GM21786 (cell line): ENCODE data around the gene TCF7L2.

Source experiments
- ATAC-seq: cut with Tn5 transposase; IDR thresholded peaks from one replicate; pipeline ENCODE4 v1.9.1; 2021; ENCODE audit not compliant: unreplicated experiment

Gene TCF7L2

GRCh38 chr10:112946649-112947048 is 3.4 kb upstream of the TCF7L2 start:
- ATAC-seq: no peak

DNA sequence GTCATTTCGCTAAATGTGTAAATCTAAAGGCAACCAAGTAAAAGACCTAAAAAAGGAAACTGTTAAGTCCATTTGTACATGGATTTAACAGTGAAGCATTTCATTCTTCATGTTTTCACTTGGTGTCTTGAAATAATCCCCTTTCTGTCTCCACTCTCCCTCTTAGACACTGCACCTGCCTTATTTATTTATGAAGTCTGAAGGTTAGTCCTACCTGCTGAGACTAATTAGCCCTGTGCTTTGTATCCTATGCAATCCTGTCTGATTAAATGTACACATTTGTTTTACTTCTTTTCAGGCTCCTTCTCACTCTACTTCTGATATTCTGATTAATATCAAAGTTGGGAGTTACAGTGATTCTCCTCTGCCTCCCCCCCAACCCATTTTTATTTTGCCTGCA is 1.9 kb upstream of the TCF7L2 start:
- no peak for ATAC-seq

DNA sequence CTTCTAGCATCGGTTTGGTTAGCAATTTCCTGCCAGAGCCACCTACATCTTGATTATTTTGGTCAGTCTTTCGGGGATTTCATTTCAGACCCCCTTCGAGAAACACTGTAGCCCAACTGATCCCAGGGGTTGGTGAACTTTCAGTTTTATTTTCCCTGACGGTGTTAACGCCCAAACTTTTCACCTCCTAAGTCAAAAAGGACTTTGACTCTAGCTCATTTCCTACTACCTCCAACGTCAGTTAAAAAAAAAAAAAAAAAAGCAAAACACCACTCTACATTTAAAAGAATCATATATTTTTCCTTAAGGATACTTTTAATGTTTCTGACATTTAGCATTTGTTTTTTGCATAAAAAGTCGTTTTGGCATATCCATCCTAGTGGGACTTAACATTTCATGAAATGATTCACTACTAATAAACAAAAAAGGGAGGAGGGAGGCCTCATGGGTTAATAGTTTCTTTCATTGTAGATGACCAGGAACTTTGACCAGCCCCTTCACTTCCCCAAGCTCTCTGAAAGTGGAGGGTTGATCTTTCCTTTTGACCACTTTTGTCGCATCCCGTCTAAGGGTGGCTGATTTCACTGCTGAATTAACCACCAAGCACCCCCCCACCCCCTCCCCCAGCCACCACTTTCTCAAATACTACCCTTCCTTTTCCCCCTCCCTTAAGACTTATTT is 764 bp upstream of the TCF7L2 start:
- no peak for ATAC-seq

DNA sequence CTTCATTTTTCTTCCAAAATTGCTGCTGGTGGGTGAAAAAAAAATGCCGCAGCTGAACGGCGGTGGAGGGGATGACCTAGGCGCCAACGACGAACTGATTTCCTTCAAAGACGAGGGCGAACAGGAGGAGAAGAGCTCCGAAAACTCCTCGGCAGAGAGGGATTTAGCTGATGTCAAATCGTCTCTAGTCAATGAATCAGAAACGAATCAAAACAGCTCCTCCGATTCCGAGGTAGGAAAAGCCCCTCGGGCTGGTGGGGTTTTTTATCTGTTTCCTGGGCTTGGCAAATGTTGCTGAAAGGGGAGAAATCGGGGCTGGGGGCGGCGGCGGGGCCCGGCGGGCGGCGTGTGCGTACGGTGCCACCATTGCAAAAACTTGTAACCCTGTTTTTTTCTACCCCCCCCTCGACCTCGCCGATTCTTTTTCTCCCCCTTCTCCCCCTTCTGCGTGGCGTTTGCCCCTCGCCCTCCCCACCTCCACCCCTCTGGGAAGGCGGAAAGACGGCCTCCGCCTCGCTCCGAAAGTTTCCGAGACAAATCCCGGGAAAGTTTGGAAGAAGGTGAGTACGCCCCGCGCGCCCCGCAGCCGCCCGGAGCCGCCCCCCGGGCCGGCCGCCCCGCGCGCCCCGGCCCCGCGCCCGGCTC is 789 bp downstream of the TCF7L2 start:
- no peak for ATAC-seq

GRCh38 chr10:112951359-112952281 is 1.6 kb downstream of the TCF7L2 start:
- ATAC-seq: no peak

- no peak for ATAC-seq
Observed at GRCh38 chr10:112952282-112953173, 2.5 kb downstream of the TCF7L2 start.

- no peak for ATAC-seq
Observed at GRCh38 chr10:112953174-112954159, 3.4 kb downstream of the TCF7L2 start.

DNA sequence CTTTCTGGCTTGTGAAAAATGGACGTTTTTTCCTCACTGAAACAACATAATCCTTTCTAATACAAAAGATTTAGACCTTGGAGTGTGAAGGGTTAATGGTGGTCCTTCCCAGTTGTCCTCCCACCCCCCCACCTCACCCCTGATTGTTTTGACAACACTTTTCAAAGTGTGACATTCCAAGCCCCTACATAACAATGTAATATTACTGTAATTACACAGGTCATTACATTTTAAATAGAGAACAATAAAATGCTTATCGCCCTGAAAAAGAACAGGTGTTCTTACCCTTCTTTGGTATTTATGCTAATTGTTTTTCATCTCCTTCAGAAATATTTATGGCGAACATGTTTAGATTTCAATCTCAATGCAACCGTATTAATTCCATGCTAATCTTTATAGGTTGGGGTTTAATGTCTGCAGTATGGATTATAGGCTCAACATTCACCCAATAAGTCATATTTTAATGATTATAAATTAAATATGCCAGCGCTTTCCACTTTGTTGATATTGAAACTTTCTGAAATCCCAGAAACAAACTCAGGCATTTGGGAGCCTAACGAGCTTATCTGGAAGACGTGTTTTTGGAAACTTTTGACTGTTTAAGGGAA is 5.0 kb downstream of the TCF7L2 start:
- no peak for ATAC-seq

DNA sequence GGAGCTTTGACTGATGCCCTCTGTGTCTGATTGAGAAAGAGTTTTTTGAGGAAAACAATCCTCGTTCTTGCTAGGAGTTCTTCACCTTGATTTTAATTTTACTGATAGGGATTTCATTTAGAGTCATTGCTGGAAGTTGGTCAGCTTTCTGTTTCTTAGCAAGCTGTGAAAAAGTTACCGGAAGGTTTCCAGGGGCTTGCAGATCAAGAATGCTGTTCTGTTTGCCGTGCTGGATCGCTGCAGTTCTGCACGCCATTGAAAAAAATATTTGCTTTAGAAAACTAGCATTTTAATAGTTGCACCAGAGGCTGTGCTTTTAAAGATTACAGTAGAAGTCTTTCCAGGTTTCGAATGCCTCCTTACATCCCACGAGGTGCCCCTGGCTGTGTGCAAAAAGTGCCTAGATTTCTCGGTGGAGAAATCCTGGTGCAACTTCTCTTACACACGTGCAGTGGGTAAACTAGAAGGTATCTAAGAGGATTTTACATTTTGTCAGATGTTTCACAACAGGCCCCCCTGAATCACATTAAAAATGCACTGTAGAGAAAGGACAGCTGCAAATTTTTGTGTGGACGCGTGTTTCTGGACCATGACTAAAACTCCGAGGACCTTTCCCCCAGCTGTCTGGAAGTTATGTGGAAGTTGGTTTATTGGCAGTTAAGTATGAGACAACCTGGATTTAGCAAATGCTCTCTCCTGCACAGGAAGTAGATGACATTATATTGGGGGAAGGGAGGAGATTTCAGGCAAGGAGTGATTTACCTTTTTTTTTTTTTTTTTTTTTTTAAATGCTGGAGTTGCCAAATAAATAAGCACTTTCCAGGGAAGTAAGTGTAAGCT is 5.8 kb downstream of the TCF7L2 start:
- ATAC-seq: no peak

- ATAC-seq: no peak
Observed at GRCh38 chr10:112956631-112957350, 6.7 kb downstream of the TCF7L2 start.

- no peak for ATAC-seq
Observed at GRCh38 chr10:112957640-112958092, 7.6 kb downstream of the TCF7L2 start.

- ATAC-seq: no peak
Observed at GRCh38 chr10:112958275-112958995, 8.4 kb downstream of the TCF7L2 start.

- no peak for ATAC-seq
Observed at GRCh38 chr10:112959207-112959838, 9.3 kb downstream of the TCF7L2 start.

- ATAC-seq: no peak
Observed at GRCh38 chr10:112960151-112960681, 10.2 kb downstream of the TCF7L2 start.

- ATAC-seq: no peak
Observed at GRCh38 chr10:112961609-112962008, 11.6 kb downstream of the TCF7L2 start.

GRCh38 chr10:112962343-112962742 is 12.3 kb downstream of the TCF7L2 start:
- no peak for ATAC-seq
